Right hindlimb (tissue), 1 donor: Measurements from ENCODE around the gene SLC12A8.
A peak's percentile ranks its signal among the peaks of the same experiment; 100 is the strongest.

ENCODE experiments used
- DNase-seq: peaks from one replicate; pipeline ENCODE4 v3.0.0-alpha.2; 2018

Gene SLC12A8

DNA sequence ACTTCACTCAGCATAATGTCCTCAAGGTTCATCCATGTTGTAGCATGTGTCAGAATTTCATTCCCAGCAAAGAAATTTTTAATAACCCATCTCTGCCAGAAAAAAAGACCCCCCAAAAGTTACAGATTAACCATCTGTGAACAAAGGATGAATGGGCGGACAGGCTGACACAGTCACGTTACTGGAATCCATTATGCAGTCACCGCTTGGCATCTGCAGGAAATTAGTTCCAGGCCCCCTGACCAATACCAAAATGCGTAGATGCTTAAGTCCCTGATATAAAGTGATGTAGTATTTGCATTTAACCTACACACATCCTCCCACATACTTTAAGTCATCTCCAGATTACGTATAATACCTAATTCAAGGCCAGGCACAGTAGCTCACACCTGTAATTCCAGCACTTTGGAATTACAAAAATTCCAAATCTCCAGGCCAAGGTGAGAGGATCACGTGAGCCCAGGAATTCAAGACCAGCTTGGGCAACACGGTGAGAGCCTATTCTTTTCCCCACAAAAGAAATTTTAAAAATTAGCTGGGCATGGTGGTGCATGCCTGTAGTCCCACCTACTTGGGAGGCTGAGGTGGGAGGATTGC lies 1.5 kb upstream of the SLC12A8 start:
- no peak for DNase-seq

DNA sequence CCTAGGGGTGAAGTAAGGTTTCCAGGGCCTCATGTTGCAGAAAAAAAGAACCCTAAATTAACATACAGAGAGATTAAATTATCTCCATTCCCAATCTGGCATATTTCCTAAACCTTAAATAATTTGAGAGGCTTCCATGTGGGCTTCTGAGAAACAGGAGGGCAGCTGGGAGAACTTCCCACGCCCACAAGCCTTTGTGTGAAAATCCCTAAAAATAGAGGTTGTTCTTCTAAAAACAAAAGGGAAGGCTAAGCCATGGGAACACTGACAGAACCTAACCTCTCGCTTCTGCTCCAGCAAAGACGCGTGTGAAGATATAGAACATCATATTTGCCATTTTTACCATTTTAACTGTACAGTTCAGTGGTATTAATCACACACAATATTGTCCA lies 812 bp upstream of the SLC12A8 start:
- DNase-seq: no peak

DNA sequence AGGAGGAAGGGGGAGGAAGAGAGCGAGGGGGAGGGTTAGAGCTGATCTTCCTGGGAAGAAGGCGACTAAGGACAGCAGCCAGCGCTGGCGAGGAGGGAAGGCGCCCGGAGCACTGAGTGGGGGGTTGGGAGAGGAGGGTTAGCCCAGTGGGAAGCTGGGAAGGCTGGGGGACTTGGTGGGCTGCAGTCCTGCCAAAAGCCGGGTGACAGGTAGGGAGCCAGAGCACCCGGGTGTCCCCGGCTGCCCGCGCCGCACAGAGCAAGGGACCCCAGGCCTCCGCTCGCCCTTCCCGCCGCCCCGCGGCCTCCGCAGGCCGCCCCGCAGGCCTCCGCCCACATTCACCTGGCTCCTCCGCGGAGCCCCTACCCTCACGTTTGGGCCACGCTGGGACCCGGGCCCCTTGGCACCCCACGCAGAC lies 448 bp downstream of the SLC12A8 start:
- no peak for DNase-seq

DNA sequence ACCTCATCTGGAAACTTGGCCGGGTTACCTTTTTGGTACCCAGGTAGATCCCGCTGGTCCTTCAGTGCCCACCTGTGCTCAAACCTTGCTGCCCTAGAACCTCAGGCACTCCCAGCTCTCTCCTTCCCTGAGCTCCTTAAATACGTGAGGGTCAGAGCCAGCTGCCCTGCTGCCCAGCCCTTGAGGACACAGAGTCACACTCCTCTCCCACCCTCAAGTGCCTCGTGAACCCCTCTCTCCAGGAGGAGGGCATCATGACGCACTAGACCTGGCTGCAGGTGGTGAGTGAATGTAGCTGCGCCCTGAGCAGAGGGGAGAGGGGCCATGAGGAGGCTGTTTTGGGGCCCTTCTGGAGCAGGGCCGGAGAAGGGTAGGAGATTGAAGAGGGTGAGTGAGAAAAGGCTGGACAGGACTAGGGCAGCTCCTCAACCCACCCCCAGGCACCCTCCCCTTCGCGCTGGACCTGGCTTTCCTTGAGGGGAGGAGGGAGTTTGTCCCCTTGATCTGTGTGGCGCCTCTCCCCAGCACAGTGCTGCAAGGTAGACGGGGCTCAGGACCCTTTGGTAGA lies 941 bp downstream of the SLC12A8 start:
- no peak for DNase-seq

DNA sequence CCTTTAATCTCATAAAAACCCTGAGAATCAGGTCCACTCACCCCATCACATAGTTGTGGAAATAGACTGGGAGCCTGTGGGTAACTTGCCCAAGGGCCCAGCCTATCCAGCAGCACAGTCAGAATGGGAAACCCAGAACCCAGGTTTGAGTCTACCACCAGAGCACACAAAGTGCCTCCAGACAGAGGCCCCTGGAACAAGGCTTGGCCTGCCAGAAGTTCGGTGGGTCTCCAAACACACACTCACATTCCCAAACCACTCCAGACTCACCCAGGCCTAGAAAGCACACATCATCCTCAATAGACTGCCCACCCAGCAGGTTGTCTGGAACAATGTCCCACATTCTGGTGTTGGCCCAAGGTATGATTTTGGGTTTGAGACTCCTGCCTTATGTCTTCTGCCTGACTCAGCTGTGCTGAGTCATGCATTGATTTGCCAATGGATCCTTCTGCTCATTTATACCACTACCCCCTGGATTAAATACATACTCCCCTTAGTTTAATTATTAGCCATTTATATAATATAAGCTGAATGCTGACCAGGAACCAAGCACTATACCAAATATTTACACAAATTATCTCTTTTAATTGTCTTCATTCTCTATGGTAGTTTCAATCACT lies 4.5 kb downstream of the SLC12A8 start:
- no peak for DNase-seq

DNA sequence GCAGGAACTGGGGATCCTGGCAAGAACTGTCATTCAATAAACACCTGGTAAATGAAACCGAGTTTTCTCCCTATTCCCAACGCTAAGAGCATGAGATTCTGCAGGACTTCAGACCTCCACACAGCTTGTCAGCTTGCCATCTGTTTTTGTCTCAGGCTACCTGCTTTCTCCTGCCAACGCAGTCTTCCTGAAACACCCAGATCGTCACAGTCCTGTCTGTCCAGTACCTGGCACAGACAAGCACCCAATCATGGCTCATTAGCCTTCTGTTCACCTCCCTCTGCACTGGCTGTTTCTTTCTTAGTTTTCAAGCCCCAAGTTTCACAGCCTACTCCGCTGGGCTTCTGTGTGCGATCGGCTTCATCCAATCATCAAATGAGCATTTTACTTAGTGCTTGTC lies 5.0 kb downstream of the SLC12A8 start:
- no peak for DNase-seq

DNA sequence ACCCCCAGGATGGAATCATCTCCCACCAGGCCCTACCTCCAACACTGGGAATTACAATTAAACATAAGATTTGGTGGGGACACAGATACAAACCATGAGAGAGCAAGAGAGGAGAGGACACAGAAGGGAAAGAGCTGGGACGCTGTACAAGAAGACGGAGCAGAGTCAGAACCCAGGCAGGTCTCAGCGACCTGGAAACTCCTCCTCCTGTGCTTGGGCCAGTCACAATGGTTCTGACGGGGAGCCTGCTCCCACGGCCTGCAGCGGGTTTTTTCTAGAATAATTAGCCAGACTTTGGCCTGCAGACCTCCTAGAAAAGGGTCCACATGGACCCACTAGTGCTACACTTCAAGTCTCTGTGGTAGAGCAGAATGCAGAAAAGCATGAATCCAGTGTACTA lies 5.6 kb downstream of the SLC12A8 start:
- no peak for DNase-seq

DNA sequence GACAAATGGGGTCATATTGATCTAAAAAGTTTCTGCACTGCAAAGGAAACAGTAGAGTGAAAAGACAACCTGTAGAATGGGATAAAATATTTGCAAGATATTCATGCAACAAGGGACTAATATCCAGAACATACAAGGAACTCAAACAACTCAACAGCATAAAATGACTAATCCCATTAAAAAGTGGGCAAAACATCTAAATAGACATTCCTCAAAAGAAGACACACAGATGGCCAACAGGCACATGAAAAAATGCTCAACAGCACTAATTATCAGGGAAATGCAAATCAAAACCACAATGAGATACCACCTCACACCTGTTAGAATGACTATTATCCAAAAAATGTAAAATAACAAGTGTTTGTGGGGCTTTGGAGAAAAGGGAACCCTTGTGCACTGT lies 8.8 kb downstream of the SLC12A8 start:
- DNase-seq: no peak

DNA sequence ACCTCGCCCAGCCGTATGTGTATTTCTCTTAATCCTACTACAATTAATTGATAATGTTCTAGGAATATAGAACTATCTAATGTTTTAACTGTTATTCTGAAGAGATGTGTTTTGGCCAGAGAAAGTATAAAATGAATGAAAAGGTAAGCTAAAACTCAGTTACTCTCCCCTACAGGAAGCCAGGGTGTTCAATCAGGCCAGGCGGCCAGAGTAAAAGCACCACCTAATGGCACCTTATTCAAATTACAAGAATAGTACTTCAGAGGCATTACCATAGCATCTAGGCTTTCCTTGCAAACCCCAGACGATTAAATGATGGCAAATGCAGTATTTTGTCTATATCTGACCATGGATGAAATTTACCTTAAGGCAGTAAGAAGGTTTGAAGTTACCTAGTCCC lies 10.4 kb downstream of the SLC12A8 start:
- DNase-seq: no peak

DNA sequence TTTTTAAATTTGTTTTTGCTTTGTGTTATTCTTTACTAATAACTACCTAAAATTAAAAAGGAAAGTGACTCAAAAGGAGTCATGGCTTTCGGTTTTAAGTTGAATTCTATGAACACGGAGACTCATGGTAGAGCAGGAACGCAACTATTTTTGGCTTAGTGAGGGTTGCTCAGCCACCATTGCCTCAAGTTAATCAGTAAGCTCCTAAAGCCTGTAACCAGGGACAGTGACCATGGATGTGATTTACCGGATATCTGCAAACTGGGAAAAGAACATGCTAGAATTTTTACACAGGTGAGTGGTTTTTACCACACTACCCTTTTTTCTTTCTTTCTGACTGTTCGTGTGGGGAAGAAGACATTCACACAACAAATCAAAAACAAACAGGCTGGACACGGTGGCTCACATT lies 11.8 kb downstream of the SLC12A8 start:
- no peak for DNase-seq

DNA sequence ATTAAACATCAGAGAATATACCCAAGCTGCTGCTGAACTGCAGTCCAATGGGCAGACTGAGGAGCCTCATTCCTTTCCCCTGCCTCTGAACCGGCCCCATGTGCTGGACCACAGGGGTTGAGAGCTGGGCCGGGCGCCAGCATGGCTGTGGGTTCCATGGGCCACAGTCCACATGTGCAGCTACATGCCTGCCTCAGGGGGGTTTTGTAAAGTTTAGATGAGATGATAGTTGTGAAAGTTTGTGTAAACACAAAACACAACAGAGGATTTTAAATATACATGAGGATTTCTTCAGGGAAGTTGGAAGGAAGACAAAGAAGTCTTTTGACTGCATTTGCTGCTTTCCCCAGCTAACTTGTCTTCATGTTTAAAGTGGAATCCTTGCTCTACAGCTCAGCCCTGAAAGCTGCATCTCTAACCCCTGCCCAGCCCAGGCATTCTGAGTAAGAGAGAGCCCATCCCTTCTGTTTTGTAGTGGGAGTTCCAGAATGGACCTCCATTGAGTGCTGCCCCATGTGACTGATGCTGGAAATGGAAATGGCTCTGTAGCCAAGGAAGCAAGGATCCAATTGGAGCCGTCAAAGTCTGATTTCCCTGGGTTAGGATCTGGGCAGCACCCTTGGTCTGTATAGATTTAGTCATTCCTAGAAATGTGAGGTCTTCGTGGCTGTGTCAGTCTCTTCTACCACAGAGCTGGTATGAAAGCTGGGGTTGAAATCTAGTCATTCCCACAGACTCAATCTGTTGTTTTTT lies 17.5 kb downstream of the SLC12A8 start:
- DNase-seq: peak; percentile 74

DNA sequence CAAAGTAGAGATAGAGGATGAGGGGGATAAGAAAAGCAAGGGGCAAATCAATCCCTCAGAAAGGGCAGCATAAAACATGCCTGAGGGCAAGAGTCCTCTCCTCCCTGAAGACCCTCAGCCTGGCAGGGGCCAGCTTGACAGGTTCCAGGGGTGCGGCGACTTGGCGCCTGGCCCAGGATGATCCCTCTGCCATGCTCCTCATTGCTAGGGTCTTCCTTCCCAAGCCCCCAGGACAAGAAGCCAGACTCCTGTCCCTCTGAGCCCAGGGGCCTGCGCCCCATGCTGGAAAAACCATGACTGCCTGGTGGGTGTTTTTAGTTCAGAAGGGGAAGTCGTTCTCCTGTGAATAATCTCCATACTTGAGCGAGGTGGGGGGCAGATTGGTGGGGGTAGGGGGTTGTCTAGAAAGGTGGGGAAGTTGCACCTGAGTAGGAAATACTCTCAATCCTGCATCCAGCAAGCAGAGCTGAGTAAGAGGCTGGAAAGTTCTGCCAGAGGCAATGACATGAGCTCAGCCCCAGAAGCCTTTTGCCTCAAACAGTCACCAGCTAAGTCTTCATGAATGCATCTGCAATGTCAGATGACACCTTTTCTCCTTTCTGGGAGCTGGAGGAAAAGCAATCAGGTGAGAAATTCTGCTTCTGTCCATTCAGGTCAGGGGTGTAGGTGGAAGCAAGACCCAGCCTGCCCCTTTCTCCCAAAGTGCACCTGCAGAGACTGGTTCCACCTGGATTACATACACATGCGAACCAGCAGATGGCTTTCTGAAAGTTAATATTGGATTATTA lies 18.3 kb downstream of the SLC12A8 start:
- DNase-seq: no peak

DNA sequence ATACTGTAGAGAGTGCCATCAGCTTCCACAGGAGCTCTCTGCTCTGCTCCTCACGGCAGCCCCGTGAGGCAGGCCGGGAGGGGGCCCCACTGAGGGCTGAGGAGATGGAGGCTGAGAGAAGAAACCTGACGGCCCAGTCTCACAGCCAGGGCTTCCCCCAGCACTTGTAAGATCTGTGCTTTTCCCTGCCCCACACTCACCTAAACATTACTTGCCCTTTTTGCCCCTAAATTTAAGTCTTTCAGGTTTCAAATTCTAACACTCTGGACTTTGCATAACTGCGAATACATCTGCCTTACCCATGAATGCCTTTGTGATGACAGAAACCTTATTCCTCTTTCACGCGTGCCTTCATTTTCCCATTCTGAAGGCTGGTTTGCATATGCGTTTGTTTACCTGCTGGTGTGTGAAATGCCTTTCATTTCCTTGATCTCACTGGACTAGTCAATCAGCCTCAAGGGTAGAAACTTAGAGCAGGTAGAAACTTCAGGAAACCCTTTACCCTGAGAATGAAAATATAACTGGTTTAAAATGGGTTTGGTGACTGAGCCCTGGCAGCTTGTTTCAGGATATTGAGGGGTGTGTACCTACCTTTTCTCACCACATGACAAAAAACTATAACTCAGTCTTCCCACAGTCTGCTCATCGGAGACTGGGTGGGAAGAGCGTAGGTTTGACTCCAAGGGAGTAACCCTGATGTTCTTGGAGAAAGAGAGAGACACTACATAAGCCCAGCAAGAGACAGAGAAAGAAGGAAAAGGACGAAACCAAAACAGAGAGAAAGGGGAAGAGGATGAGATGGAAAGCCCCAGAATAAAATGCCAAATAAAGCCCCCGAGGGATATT lies 20.1 kb downstream of the SLC12A8 start:
- DNase-seq: no peak

DNA sequence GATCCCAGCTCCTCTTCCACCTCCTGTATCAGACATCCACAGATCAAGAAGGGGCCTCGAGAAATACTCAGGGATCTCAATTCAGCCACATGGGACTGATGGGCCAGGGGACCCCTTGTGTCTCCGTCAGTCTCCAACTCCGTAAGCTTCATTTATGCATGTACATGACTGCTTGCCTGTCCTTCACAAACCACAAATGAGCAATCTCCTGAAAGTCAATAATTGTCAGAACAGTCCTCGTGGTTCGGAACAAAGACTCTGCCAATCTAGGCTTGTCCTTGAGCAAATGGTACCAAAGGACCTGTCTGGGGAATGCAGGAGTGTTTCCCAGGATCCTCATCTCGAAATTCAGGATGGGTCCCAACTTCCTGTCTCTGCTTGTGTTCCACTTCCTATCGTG lies 20.8 kb downstream of the SLC12A8 start:
- DNase-seq: no peak

DNA sequence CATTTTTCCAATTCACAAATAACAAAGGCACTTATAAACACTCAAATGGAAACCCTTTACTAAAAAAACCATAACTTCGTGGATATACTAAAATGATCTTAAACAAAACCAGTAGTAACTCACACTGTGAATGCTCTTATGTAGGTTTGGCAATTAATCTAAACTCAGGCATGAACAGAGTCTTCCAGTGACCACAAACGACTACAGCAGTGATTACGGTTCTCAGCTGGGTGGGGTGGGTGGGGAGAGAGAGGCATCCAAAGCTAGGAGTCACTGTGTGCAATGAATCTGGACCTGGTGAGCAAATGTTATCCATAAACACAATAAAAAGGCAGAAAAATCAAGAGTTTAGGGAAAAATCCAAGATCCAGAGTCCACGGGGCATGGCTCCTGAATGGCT lies 21.3 kb downstream of the SLC12A8 start:
- no peak for DNase-seq

DNA sequence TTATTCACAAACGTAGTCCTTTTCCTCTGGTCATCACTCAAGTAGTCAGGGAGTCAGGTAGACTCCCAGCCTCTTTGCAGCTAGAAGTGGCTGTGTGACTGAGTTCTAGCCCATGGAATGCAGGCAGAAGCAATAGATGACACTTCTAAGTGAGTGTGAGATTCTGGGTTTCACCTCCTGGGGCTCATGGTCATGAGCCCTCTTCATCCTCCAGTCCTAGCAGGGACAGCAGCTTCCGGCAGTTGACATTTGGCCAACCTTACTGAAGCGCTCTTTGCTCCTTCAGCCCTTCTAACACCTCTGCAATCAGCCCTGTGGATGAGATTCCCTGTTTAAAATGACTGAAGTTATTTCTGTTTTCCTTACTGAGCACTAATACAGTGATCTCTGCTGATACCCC lies 21.8 kb downstream of the SLC12A8 start:
- no peak for DNase-seq

DNA sequence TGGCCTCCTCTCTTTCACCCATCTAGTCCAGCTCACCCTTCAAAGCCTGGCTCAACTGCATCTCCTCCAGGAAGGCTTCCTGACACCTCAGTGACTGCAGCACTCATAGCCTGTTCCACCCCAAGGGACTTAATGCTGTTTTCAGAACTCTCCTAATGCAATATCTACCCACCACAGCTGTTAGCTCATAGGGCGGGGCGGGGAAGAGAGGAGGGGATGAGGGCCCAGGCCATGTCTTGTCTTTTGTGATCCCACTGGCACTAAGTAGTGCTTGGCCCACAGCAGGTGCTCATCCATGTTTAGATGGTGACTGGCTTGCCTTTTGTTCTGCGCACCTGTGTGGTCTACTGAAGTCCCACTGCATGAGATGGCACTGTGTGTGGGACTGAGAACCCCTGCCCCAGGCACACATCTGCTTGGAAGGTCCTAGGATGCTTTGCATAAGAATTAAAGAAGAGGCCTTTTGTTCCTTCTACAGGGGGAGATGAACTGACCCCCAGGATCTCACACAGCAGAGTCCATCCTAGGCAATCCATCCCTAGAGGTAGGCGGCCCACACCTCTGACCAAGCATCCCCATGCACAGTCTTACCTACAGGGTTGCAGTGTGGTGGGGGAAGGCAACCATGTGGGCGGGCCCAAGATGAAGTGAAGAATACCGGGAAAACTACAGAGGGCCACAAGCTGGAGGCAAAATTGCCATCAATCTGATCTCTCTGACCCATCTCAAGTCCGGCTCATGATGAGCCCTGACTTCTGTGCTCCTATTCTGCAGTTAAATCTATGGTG lies 23.0 kb downstream of the SLC12A8 start:
- no peak for DNase-seq

DNA sequence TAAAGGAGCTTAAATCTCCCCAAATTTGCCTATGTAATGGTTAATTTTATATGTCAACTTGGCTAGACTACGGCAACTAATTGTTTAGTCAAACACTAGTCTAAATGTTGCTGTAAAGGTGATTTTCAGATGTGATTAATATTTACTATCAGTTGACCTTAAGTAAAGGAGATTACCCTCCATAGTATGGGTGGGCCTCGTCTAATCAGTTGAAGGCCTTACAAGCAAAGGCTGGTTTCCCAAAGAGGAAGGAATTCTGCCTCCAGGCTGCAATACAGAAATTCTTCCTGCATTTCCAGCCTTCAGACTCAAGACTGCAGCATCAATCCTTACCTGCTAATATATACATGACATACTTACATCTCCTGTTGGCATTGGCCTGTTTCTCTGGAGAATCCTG lies 23.6 kb downstream of the SLC12A8 start:
- no peak for DNase-seq

DNA sequence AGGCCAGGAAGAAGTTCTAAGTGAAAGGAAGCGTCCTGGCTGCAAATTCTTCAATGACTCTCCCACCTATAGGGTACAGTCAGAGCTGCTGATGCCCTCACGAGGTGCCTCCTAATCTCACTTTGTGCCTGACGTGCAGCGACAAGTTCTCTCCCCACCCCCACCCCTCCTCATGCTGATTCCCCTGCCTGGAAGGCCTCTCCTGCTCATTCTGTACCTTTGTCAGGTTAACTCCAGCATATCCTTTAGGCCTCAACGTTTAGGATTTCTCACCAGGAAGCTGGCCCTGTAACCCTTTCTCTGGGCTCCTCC lies 25.0 kb downstream of the SLC12A8 start:
- DNase-seq: no peak

DNA sequence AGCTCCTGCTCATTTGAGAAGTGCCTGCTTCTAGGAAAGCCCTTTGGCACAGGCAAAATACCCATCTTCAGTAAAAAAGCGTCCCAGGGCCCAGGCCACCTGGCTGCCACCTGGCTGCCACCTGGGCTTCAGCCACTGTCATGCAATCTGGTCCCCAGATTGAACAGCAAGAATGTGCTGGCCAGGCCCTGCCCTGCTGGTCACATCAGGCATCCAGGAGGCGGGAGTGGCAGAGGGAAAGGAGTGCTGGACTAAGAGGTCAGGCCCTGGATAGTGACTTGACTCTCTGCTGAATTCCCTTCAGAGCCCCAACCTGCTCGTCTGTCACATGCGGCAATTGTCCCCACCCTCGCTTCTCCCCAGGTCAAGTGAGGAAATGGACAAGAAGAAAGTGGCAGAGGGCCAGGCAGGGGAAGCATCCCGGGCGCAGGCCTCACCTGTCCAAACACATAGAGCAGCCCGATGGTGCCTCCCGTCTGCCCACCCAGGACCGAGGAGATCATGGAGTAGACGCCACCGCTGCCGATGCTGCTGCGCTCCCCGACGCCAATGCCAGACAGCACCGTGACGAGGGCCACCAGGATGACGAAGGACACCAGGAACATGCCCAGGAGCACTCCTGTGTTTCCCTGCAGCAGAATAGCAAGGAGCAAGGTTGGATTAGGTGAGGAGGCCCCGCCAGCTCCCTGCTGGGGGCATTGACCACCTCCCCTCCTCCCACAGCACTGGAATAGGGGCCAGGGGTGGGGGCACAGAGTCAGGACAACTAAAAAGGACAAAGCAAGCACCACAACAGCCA lies 25.5 kb downstream of the SLC12A8 start:
- no peak for DNase-seq

DNA sequence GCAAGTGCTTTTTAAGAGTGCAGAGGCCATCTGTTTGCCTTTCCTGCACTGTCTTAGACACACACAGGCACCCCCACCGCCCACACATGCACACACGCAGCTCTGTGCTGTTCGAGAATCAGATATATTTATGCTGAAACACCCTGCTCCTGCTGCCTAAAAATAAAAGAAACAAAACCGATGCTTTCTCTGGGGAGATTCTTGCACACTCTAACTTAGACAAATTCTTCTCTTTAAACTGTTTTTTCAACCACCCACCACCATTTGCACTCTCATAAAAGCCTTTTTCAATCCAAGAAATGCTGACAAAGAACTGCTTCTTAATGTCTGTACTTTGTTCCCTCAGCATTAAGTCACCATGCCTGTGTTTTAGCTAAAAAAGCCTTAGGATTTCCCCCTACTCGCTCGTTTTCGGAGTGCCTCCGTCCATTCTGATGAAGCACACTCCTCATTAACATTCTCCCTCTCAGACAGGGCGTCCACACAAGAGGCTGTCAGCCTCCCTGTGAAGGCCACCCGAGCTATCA lies 26.2 kb downstream of the SLC12A8 start:
- peak; percentile 71 for DNase-seq
